Measurements from ENCODE around the gene ZBTB24. TPM values are rescaled to one million over a fixed set of nuclear protein-coding genes. Genes with fewer than 3 reads are reported as not detected.

ZBTB24 gene
- total and polyA plus RNA-seq, 2 of the 13 experiments (the other 11 are each of a cell fraction or from before 2014, with no cell fraction given) = 1.5 to 6.2 TPM

GRCh38 chr6:109523478-109523877, 40.5 kb upstream of the ZBTB24 start:
- intact Hi-C loops (cut with micrococcal nuclease; ENCODE audit: unreplicated experiment) = no loop called here
- Histone ChIP-seq H3K4me1 (ENCODE audit: insufficient read depth, low read length) (no peaks in the 10 kb centered on the region), H3K4me2 (ENCODE audit: low read depth, low read length) (no peak overlapping the region), H2AFZ (ENCODE audit: low read length) (no peak overlapping the region), H3K27me3 (ENCODE audit: control insufficient read depth in 1 of 2, insufficient read depth in 2 of 2, low read length in 2 of 2) (no peaks in the 10 kb centered on the region), H3K4me3 (replicated peaks in 1 of 3; ENCODE audit: insufficient read depth in 1 of 3, low read depth in 2 of 3, low read length in 3 of 3) (no peak overlapping the region), H3K79me2 (ENCODE audit: insufficient read depth, low read length) (no peaks in the 10 kb centered on the region), H4K20me1 (ENCODE audit: insufficient read depth, low read length) (no peaks in the 10 kb centered on the region; the same call in 1 of the 2 replicates), H3K27ac (ENCODE audit: extremely low read length, insufficient read depth, low read length) (no peak overlapping the region), H3K36me3 (replicated peaks in 1 of 2; ENCODE audit: control insufficient read depth in 1 of 2, insufficient read depth in 2 of 2, low read length in 2 of 2) (no peaks in the 10 kb centered on the region), H3K9ac (ENCODE audit: insufficient read depth, low read depth, low read length) (no peak overlapping the region), H3K9me3 (ENCODE audit: low read length) (peaks cover 11% of the 10 kb centered on the region)
- no peak for DNase-seq (ENCODE audit: low spot score)
- no peak for FAIRE-seq
- BruUV-seq (replicated peaks) = no TSS peak
- in situ Hi-C loops (cut with HindIII; ENCODE audit: extremely low pct_ligation_motif_present, low pct_unique_long_range_greater_than_20kb) = no loop called here
- WGBS (ENCODE audit: low lambda C conversion rate) = 8% methylated on average over 2 of the region's 2 CpGs
- no peak for TF ChIP-seq SALL2 (CRISPR knock-in tag; IDR thresholded peaks at IDR 0.05)
- no peak for TF ChIP-seq ZBTB26 (CRISPR knock-in tag; IDR thresholded peaks at IDR 0.05; ENCODE audit: borderline replicate concordance)
- TF ChIP-seq TP53 (CRISPR knock-in tag; conservative IDR thresholded peaks at IDR 0.05) = no peak
- TF ChIP-seq HNF1B (CRISPR knock-in tag; IDR thresholded peaks at IDR 0.05) = no peak
- TF ChIP-seq ZNF230 (CRISPR knock-in tag; IDR thresholded peaks at IDR 0.05) = no peak
- no peak for TF ChIP-seq HMGA1 (CRISPR knock-in tag; conservative IDR thresholded peaks at IDR 0.05)
- TF ChIP-seq NFATC3 (CRISPR knock-in tag; IDR thresholded peaks at IDR 0.05) = no peak
- no peak for TF ChIP-seq ZNF253 (CRISPR knock-in tag; IDR thresholded peaks at IDR 0.05; ENCODE audit: borderline replicate concordance)
- TF ChIP-seq MXI1 (IDR thresholded peaks at IDR 0.05; ENCODE audit: borderline replicate concordance, low read depth, low read length) = no peak
- TF ChIP-seq FUBP1 (CRISPR knock-in tag; IDR thresholded peaks at IDR 0.05; ENCODE audit: borderline replicate concordance) = no peak
- no peak for TF ChIP-seq ZNF790 (CRISPR knock-in tag; IDR thresholded peaks at IDR 0.05; ENCODE audit: borderline replicate concordance)
- TF ChIP-seq TBP (CRISPR knock-in tag; IDR thresholded peaks at IDR 0.05) = no peak
- no peak for TF ChIP-seq MED8 (CRISPR knock-in tag; IDR thresholded peaks at IDR 0.05; ENCODE audit: insufficient replicate concordance)
- no peak for TF ChIP-seq ZNF614 (CRISPR knock-in tag; IDR thresholded peaks at IDR 0.05; ENCODE audit: borderline replicate concordance)
- no peak for TF ChIP-seq SIN3A (IDR thresholded peaks at IDR 0.05; ENCODE audit: borderline replicate concordance, low read depth, low read length)
- no peak for TF ChIP-seq MNT (IDR thresholded peaks at IDR 0.05)
- ChIA-PET CTCF (ENCODE audit: low intra/inter-chr PET ratio, low total read pairs) (no interaction called here), POLR2A (no interaction called here)
- no peak for ATAC-seq
